Stimulated activated CD4-positive, alpha-beta T cell treated with anti-CD3 and anti-CD28 coated beads, Interleukin-4, amount 100 ng/mL, for 48 hours (primary cell): ENCODE measurements around the gene GIMAP6.
"Not testable (repeated sequence)": the region's sequence is repeated elsewhere in the genome, so short reads cannot be mapped to it uniquely, and the experiment has no call there.

Experiments used
- DNase-seq, 2 donors: peaks; one replicate each; pipeline ENCODE4 v3.0.0-alpha.2; 2020; ENCODE audit warnings: low read depth in 2 of 2

Gene GIMAP6

DNA sequence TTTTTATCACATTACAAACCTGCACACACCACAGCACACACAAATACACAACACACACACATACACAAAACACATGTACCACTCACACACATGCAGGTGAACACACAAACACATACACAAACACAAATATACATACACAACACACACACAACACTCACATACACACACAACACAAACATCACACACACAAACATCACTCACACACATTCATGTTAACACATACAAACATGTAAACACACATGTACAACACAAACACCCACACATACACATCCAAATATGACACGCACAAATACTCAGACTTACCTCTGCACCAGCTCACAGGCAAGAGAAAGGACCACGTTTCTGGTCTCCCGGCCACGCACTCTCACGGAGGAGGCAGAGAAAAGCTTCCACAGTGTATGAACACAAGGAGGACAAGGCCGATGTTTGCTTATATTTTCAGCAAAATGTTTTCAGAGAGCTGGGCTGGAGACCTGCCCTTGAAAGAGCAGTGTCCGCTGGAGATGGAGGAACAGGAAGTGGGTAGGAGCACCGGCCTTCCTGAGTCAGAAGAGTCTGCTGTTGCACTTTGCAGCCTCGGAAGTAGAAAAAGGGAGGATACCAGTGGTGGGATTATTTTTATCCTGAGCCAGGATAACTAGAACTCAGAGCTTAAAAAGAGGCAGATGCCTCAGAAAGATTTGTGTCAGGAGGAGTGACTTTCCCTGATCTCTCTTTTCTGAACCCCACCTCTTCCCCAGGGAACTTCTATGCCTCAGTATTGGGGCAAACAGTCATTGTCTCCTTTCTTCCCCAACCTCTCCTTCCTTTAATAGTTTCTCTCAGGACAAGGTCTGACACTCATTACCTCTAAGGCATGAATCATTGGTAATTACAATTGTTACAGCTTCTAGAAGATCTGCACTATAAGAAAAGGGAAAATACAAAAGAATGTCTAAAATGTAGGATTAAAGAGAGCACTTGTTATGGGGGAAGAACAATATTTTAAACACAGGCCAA is at the start of gene GIMAP6:
Gene GIMAP6 (minus strand): TSS at position 520 of the 999 bp plus-strand sequence. CDS start 2,243 bp downstream, outside the sequence.
- peak; percentile 18 to 28 for DNase-seq

DNA sequence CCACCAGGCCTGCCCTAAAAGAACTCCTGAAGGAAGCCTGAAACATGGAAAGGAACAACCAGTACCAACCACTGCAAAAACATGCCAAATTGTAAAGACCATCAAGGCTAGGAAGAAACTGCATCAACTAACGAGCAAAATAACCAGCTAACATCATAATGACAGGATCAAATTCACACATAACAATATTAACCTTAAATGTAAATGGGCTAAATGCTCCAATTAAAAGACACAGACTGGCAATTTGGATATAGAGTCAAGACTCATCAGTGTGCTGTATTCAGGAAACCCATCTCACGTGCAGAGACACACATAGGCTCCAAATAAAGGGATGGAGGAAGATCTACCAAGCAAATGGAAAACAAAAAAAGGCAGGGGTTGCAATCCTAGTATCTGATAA is 48.2 kb upstream of the GIMAP6 start:
- DNase-seq: not testable (repeated sequence)

DNA sequence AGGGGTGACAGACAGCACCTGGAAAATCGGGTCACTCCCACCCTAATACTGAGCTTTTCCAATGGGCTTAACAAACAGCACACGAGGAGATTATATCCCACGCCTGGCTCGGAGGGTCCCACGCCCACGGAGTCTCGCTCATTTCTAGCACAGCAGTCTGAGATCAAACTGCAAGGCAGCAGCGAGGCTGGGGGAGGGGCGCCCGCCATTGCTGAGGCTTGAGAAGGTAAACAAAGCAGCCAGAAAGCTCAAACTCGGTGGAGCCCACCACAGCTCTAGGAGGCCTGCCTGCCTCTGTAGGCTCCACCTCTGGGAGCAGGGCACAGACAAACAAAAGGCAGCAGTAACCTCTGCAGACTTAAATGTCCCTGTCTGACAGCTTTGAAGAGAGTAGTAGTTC is 46.4 kb upstream of the GIMAP6 start:
- DNase-seq: peak; percentile 36 to 47

DNA sequence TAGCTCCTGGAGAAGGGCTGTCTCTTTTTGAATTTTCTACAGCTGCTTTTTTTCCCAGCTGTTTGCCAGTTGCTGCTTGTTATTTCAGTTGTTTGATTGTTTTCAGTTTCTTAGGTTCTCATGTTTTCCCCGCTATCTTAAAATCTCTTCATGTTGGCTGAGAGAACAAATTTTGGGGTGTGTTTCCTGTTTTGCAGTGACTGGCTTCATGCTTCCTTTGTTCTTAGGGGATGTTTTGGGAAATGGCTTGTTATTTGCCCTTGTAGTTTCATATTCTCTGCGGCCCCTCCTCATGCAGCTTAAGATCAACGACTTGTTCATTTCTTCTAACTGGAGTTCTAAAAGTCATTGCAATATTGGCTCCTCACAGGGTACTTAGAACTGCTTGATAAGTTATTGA is 44.7 kb upstream of the GIMAP6 start:
- not testable (repeated sequence) for DNase-seq

DNA sequence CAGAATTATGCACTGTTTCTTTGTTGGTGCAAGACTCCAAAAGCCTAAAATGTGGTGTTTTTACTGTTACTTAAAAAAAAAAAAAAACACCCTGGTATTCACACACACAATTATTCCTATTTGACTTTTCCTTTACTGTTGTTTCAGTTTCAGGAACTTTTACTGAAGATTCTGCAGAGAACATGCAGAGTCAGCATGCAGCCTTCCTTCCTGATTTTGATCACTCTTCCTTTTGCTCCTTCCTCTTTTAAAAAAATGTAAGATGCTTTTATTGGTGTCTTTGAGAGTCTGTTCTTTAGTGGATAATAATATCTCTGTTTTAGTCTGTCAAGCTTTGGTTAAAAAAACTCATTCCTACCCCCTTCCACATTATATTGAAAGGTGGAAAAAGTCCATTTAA is 44.1 kb upstream of the GIMAP6 start:
- DNase-seq: not testable (repeated sequence)

DNA sequence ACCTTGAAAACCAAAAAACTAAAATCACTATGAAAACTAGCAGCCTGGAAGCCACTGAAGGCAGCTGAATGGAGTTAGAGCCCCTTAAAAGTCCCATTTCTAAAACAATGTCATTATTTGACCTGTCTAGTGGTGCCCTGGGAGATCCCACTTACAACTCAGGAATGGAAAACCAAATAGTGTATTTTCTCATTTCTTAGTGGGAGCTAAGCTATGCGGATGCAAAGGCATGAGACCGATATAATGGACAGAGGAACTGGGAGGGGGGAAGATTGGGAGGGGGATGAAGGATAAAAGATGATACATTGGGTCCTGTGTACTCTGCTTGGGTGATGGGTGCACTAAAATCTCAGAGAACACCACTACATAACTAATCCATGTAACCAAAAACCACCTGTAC is 43.5 kb upstream of the GIMAP6 start:
- no peak for DNase-seq

DNA sequence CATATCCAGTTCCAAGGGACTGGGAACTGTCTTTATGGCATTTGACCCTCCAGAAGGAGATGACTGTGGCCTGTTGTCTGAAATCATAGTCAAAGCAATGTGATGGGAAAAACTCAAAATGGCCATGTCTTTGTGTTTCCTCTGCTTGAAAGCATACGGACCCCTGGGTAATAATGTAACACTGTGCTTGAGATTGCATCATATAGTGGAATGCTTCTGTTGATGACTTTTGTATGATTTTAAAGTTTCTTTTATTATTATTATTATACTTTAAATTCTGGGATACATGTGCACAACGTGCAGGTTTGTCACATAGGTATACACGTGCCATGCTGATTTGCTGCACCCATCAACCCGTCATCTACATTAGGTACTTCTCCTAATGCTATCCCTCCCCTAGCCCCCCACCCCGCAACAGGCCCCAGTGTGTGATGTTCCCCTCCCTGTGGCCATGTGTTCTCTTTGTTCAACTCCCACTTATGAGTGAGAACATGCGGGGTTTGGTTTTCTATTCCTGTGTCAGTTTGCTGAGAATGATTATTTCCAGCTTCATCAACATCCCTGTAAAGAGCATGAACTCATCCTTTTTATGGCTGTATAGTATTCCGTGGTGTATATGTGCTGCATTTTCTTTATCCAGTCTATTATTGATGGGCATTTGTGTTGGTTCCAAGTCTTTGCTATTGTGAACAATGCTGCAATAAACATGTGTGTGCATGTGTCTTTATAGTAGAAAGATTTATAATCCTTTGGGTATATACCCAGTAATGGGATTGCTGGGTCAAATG is 39.8 kb upstream of the GIMAP6 start:
- not testable (repeated sequence) for DNase-seq

DNA sequence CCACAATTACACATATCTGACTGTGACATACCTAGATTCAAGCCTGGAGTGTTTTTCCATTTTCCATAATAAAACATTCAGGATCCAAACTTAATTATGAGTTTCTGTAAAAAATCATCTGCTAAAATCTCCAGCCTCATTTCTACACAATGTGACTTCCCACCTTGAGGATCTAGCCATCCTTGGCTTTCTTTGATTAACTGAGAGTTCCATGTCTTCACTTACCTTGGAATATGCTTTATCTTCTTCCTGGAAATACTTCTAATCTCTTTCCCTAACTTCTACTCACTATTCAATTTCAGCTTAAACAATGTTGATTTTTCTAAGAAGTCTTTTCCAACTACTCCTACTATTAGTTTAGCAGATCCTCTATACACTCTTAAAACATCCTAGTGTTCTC is 36.8 kb upstream of the GIMAP6 start:
- no peak for DNase-seq

DNA sequence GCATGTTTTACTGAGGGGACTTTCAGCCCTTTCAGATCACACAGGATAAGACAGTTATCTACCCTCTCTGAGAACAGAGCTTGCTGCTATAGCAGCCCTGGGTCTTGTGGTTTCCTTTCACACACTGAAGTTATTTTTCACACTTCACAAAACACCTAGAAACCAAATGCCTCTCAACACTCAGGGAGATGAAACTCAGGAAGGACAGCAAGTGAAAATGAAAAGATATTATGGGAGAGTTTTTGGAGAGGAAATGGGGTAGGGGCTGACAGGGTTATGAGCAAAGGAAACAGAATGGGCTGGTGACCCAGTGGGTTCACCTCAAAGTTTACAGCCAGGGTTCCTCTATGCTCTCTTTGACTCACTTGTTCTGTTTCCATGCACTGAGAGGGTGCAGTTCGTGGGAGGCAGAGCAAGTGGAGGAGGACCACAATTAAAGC is 36.3 kb upstream of the GIMAP6 start:
- peak in 1 of 2 donors; percentile 57 for DNase-seq

DNA sequence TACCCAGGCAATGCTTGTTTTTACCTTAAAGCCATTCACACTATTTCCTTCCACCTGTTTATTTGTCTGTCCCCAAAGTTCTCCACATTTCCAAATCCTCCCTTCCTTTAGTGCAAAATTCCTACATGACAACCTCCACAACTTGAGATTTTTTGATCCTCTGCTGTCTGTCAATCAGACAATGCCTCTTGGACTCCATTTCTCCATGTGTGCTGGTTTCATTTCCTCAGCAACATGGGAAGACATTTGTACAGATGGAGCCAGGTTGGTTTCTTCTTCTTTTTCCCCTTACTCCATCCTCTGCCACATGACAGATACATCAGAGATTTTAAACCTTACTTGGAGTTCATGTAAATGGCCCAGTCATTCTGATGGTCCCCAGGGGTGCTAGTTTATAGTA is 34.2 kb upstream of the GIMAP6 start:
- DNase-seq: no peak

DNA sequence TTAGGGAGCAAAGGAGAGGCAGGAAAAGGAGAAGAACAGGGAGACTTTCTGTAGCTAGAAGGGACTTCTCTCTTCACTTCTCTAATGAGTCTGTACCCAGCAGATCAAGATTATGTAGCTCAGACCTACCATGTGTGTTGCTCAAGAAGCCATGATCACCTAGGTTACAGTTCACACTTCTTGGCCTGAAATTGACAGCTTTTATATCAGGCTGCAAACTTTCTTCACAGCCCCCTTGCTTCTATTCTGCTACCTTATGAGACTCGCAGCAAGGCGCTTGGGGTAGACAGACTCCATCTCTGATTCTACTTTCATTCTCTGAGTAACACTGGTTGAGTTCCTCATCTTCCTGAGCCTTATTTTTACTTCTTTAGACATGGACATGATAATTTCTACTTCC is 33.7 kb upstream of the GIMAP6 start:
- DNase-seq: no peak

DNA sequence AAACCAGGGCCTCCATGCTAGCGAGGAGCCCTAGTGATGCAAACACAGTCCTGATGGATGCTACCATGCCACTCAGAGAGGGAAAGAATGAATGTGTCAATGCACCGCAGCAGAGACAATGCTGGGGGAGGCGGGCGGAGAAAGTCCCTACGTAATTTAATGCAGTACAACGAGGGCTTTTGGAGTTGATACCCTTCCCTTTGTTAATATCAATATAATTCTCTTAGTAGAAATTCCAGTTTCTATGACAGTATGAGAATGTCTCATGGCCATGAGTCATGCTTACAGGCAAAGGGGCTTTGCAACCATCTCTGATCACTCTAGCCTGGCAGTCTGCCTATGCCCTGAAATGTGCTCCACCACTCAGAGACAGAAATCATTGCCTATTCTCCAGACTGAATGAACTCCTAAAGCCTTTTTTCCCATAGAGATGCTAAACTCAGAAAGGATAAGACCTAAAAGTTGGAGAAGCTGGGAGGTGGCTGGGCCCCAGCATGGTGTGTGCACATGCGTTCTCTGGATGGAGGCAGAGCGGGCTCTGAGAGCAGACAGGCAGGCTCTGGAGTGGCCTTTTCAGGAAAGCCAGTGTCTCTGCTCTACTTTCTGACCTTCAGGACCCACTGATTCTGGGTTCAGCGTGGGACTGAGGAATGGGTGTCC is 33.0 kb upstream of the GIMAP6 start:
- peak in 1 of 2 donors; percentile 49 for DNase-seq

DNA sequence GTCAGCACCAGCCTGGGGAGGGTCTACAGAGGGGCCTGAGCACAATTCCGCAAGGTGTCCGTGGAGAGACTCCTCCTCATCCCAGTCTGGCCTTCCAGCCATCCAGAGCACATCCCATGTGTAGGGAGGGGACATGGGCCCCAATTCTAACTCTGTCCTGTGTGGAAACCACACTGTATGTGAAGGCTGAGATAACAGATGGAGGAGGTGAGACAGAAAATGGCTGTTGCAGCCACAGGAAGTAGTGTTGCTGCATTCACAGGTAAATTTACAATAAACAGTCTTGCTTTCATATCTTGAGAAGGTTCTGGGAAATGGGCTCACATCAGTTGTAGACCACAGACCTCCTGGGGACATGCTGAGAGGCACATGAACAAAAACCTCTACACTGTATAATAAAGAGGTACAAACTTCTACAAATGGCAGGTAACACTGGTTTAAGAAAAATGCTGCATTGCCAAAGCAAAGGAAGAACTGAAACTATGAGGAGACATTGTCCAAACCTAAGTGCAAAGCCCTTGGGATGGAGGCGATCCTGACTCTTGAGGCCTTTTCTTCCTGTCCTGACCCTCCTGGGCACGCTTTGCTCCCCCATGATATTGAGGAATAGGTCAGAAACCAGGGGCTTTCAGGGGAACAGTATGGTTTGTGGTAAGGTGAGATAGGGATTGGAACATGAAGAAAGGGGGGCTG is 31.8 kb upstream of the GIMAP6 start:
- no peak for DNase-seq

DNA sequence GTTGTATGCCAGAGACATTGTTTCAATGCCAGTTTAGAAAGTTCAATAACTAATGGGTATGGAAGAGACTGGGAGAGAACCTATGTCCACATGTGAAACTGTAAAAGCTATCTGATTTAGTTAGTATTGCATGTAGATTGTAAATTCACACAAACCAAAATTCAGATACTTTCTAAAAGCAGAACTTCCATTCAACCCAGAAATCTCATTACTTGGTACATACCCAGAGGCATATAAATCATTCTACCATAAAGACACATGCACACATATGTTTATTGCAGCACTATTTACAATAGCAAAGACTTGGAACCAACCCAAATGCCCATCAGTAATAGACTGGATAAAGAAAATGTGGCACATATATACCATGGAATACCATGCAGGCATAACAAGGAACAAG is 30.6 kb upstream of the GIMAP6 start:
- DNase-seq: not testable (repeated sequence)

DNA sequence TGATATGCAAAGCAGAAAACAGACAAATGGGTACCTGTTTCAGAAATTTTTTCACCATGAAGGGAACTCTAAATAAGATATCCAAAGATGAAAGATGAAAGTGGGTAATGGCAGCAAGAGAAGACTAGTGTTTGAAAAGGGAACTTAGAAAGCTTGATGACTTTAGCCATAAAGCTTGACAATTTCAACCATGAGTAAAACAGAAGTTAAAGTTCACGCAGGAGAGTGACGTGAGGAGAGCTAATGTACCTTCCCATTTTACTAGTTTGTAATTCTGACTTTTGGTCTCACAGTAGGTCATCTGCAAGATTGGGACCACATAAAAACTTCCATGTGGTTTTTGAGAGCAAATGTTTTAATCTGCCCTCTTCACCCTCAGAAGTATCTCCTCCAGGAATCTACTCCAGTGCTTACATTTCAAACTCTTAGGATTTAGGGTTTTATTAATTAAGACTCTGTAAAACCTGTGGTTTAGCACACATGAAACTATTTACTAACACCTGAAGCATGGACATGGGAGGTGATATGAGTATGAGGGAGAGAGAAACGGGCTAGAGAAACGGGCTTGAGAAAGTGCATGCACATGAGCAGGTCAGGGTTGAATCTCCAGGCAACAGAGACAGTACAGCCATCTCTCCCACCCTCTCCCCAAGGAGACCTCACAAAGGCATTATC is 28.9 kb upstream of the GIMAP6 start:
- no peak for DNase-seq

DNA sequence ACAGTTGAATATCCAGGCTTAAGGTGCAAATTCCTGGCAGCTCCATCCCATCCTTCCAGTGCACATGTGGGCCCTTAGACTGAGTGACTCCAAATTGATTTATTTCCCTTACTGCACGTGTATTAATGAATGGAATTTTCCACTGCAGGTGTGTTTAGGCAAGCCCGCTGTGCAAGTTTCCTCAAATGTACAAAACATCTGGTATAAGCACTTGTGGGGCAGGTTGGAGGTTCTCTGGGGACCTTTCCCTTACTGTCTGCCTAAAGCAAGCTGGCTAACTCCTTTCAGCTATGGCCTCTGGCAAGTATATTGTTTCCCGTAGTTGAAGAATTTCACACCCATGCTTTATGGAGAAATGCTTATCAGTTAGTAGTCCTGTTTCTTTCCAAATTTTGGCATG is 25.3 kb upstream of the GIMAP6 start:
- DNase-seq: no peak

DNA sequence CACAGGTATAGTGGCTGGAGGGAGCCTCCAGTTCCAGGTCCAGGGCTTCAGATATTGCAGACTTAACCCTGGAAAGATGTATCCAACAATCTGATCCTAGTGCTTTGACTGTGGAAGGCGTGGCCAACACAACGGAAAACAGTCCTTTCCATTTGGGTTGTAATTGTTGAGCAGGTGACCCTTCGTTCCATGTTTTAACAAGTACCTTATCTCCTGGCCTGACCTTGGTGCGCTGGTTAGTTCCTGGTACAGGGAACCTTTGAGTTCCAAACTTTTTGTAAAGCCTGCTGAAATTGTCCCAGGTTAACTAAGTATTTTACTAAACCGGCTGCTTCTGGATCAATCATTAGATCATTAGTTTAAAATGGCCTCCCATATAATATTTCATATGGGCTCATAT is 23.9 kb upstream of the GIMAP6 start:
- DNase-seq: no peak

DNA sequence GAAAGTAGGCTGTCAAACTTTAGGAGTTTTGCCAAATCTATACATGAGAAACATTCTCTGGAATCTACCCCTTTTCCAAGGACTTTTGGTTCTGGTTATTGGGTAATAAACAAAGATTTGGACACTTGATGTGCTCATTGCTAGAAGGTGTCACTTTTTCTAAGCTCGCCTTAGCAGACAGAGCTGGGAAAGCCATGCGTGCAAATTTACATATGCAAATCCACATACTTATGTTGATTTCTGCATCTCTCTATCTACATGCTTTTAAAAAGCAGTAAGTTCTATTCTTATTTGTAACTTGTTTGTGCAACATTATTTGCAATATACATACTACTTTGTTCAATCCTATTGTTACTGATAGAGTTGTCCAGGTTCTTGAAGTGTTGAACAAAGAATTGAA is 22.5 kb upstream of the GIMAP6 start:
- DNase-seq: no peak

DNA sequence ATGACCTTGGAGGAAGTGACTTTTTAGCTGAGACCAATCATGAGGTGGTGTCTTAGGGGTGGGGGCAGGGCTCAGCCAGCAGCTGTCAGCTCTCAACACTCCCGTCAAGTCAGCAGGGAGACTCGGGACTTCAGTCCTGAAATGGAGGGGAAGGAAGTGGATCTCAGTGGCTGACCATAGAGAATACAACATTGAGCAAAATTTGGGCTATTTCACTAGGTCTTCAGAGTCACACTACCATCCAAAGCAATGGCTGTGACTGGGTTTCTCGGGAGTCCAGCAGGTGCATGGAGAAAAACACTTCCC is 16.8 kb upstream of the GIMAP6 start:
- no peak for DNase-seq

DNA sequence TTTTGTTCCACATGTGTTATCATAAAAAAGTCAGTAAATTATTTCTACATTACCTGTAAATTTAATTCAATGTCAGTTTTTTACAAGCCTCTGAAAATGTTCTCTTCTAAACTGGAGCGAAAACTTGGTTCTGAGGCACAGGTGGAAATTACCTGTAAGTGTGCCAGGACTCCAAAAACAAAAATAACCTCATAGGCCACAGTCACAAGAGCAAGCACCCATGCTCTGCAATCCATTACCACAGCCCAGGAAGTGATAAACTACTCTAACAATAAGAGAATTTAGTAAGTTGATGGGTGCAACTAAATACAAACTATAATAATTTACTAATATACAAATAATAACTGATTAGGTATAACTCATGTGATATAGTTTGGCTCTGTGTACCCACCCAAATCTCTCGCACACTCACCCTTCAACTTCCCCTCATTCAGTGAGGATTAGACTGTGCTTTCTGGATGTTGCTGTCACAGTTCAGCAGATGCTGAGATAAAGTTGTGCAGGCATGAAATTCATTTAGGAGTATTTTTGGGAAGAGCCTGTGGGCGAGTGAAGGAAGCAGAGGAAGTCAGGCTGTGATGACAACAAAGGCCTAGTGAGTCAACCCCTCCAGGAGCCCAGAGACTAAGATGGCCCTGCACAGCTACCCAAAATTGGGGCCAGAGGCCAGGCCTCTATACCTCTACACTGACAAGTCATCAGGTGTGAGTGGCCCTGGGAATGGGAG is 16.3 kb upstream of the GIMAP6 start:
- no peak for DNase-seq
